Measurements from ENCODE around the gene ADH1C.
"Not testable (repeated sequence)": the region's sequence is repeated elsewhere in the genome, so short reads cannot be mapped to it uniquely, and the experiment has no call there.

ADH1C gene

DNA sequence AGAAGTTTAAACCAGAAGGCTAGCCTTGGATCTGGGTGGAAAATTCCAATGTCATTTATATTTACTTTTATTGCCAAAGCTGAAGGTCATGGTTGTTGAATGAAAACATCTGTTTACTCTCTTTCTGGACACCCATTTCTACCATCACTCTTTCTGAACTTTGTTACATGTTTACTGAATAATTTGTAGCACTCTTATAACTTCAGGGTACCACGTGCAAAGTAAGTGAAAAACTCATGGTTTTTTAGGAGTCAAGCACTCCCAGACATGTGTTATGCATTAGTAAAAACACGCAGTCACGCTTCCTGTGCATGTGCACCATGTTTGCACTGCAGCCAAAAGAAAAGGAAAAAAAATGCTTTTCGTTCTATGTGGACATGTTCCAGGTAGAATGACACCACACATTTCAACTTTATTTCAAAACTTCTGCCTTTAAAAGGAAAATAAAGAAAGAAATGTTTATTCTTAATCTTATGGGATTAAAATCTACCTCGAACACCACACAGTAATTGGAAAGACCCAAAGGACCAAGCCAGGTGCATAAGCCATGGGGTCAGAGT lies 31.4 kb upstream of the ADH1C start:
- H3K27ac ChIP-seq, result no peak overlapping the region
- TF ChIP-seq, protein P1, sequence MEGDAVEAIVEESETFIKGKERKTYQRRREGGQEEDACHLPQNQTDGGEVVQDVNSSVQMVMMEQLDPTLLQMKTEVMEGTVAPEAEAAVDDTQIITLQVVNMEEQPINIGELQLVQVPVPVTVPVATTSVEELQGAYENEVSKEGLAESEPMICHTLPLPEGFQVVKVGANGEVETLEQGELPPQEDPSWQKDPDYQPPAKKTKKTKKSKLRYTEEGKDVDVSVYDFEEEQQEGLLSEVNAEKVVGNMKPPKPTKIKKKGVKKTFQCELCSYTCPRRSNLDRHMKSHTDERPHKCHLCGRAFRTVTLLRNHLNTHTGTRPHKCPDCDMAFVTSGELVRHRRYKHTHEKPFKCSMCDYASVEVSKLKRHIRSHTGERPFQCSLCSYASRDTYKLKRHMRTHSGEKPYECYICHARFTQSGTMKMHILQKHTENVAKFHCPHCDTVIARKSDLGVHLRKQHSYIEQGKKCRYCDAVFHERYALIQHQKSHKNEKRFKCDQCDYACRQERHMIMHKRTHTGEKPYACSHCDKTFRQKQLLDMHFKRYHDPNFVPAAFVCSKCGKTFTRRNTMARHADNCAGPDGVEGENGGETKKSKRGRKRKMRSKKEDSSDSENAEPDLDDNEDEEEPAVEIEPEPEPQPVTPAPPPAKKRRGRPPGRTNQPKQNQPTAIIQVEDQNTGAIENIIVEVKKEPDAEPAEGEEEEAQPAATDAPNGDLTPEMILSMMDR (conservative IDR thresholded peaks at IDR 0.05), result no peak

DNA sequence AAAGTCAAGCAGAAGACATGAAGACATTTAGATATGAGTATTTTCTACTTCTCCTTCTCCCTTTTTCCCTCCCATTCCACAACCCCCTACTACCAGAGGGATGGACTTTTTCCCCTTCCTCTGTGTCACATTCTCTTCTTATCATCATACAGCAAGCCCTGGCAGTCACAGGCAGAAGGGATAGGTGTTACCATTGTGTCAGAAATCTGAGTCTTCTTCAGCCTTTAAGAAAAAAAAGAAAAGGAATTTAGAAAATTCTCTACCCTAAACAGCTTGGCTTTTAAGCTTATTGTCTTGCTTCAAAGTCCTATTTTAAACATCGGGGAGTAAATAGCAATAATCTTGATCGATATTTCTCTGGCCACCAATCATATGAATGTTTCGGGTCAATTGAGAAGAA lies 30.9 kb upstream of the ADH1C start:
- H3K27ac ChIP-seq, result no peak overlapping the region
- TF ChIP-seq, protein P1 (conservative IDR thresholded peaks at IDR 0.05), result no peak

DNA sequence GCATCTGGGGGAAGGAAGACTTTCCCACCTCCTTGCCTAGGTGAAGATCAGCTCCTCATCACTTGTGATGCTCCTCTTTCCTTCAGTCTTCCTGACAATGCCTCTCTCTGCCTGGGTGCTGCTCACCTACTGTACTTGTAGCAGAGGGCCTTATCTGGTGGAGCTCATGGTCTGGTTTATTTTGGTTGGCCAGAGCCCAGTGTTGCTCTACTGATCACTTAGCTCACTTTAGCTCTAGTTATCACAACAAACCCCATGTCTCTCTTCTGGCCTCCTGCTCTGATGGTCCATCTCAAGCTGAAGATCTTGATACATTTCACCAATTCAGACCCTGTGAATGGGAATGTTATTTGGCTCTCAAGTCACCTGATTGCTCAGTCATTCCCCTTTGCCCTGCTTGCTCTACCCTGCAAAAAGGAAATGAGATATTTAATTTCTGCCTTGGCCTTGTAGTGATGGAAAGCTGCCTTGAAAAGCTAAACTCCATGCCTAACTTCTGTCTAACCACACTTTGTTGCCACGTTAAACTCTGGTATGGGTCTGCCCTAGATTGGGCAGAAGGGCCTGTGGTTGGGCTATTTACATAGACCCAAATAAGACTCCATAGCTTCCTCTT lies 30.3 kb upstream of the ADH1C start:
- no peak overlapping the region for H3K27ac ChIP-seq
- TF ChIP-seq, protein P1 (conservative IDR thresholded peaks at IDR 0.05), result no peak

GRCh38 chr4:99381588-99382175 lies 29.1 kb upstream of the ADH1C start:
- TF ChIP-seq, protein P1 (conservative IDR thresholded peaks at IDR 0.05), result no peak
- no peak overlapping the region for H3K27ac ChIP-seq

- H3K27ac ChIP-seq, result no peak overlapping the region
- TF ChIP-seq, protein P1 (conservative IDR thresholded peaks at IDR 0.05), result no peak
Measured at GRCh38 chr4:99379571-99379970, 27.0 kb upstream of the ADH1C start.

DNA sequence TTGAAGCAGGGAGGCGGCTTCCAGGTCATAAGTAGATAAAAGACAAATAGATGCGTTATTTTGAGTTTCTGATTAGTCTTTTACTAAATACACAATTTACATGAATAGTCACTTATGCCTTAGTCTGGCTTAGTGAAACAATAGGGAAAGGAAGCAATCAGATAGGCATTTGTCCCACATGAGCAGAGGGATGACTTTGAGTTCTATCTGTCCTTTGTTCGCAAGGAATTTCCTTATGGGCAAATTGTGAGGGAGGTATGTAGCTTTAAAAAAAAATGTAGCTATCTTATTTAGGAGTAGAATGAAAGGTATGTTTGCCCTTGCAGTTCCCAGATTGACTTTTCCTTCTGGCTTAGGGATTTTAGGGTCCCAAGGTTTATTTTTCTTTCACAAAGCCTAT lies 26.3 kb upstream of the ADH1C start:
- no peak overlapping the region for H3K27ac ChIP-seq
- TF ChIP-seq, protein P1 (conservative IDR thresholded peaks at IDR 0.05), result no peak

- H3K27ac ChIP-seq, result not testable (repeated sequence)
- TF ChIP-seq, protein P1 (conservative IDR thresholded peaks at IDR 0.05), result peak; percentile 76
Measured at GRCh38 chr4:99377341-99377740, 24.8 kb upstream of the ADH1C start.

DNA sequence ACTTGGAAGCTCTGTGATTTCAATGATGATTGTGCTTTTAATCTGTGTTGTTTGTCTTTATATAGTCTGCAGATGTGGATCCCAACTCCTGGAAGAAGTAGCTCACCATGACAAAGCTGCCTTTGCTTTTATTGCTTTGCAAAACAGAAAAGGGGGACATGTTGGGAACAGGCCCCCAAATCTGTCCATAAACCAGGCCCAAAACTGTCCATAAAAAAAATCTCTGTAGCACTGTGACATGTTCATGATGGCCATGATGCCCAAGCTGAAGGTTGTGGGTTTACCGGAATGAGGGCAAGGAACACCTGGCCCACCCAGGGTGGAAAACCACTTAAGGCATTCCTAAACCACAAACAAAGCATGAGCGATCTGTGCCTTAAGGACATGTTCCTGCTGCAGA lies 19.9 kb upstream of the ADH1C start:
- H3K27ac ChIP-seq, result not testable (repeated sequence)

DNA sequence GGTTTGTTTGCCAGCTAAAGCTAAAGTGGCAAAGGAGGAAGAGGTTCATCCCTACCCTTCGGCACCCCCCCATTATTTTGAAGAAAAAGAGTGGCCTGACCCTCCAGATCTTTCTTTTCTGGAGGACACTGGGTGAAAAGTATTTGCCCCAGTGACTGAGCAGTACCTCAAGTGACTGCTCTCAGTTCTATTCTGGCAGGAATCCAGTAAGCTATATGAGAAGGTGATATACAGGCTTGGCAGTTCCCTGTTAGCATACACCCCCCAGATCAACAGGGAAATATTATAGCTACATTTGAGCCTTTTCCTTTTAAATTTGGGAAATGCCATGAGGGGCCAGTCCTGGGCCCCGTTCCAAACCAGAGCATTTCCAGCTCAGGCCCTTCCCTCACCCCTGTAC lies 15.3 kb upstream of the ADH1C start:
- H3K27ac ChIP-seq, result not testable (repeated sequence)

Data from VCaP (cell line).